ENCODE measurements around the gene SMAGP.

- TF ChIP-seq CTCF (IDR thresholded peaks at IDR 0.05; ENCODE audit: extremely low read depth in 1 of 2, insufficient read depth in 1 of 2, low read depth in 1 of 2, low read length in 2 of 2) (no peak), POLR2A (IDR thresholded peaks at IDR 0.05; ENCODE audit: low read depth, low read length) (no peak)
- TF ChIP-seq, protein P1, sequence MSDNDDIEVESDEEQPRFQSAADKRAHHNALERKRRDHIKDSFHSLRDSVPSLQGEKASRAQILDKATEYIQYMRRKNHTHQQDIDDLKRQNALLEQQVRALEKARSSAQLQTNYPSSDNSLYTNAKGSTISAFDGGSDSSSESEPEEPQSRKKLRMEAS (IDR thresholded peaks at IDR 0.05; ENCODE audit: insufficient read depth, insufficient read length): no peak
Observed at GRCh38 chr12:51219322-51219721, 50.9 kb downstream of the SMAGP start.
